Measurements from ENCODE around the gene KLRK1. TPM values are rescaled to one million over a fixed set of nuclear protein-coding genes. Genes with fewer than 3 reads are reported as not detected.
"Not testable (repeated sequence)": the region's sequence is repeated elsewhere in the genome, so short reads cannot be mapped to it uniquely, and the experiment has no call there.

KLRK1 gene
- total and polyA plus RNA-seq, 2 donors (not counting 1 experiment from before 2014, with no cell fraction given) = 0.84 to 2.1 TPM

DNA sequence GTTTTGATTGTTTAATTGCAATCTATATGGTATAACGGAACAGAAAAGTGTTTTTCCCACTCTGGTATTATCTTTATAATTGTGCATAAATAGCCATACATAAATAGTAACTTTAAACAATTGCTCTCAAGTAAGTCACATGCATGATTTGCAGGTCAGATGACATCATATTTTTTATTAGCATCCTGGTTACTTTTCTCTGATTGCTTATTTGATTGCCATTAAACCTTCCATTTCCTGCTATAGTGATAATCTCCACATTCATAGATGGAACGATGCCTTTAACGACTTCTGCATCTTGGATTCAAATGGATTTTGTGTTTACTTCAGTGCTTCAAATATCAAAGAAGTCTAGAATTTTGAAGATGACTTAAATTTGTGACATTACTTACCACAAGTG lies 3.5 kb upstream of the KLRK1 start:
- no peaks in the 10 kb centered on the region for H3K9me3 Mint-ChIP-seq (ENCODE audit: insufficient read depth)
- Histone ChIP-seq H3K4me3 (ENCODE audit: control extremely low read depth in 1 of 5, extremely low read depth in 1 of 5, insufficient read depth in 1 of 5, low read depth in 2 of 5, low read length in 4 of 5) (no peak overlapping the region), H3K79me2 (ENCODE audit: control insufficient read depth, insufficient read depth, low read length) (peaks cover 5% of the 10 kb centered on the region), H3K4me2 (replicated peaks; ENCODE audit: low read depth, low read length, poor library complexity, severe bottlenecking) (peak overlapping the region; percentile 17), H3K9me3 (ENCODE audit: control extremely low read depth in 1 of 3, control insufficient read depth in 2 of 3, insufficient read depth in 1 of 3, low read length in 2 of 3) (no peaks in the 10 kb centered on the region), H4K20me1 (ENCODE audit: control insufficient read depth, insufficient read depth, low read length, poor library complexity, severe bottlenecking) (no peaks in the 10 kb centered on the region), H3K36me3 (replicated peaks in 1 of 2; ENCODE audit: control extremely low read depth in 1 of 2, control insufficient read depth in 1 of 2, extremely low read depth in 1 of 2, insufficient read depth in 2 of 2, low read length in 1 of 2) (no peaks in the 10 kb centered on the region), H3K27ac (ENCODE audit: low read length in 2 of 2) (peak overlapping the region in 1 of 2 donors; percentile 9), H2AFZ (ENCODE audit: insufficient read depth, low read depth, low read length, poor library complexity, severe bottlenecking) (no peak overlapping the region), H3K9ac (ENCODE audit: low read length) (no peak overlapping the region), H3K27me3 (replicated peaks in 1 of 4; ENCODE audit: control extremely low read depth in 1 of 4, control insufficient read depth in 3 of 4, insufficient read depth in 4 of 4, low read length in 3 of 4) (no peaks in the 10 kb centered on the region), H3K4me1 (ENCODE audit: control insufficient read depth in 2 of 2, insufficient read depth in 2 of 2, low read length in 2 of 2) (peaks cover 48 to 69% of the 10 kb centered on the region in 2 donors)
- H3K4me1 Mint-ChIP-seq = peaks cover 36% of the 10 kb centered on the region
- DNase-seq = no peak
- H3K27me3 Mint-ChIP-seq = peaks cover 21% of the 10 kb centered on the region
- ATAC-seq (ENCODE audit: low read depth) = no peak
- intact Hi-C loops (cut with micrococcal nuclease) = no loop called here
- CTCF ChIA-PET = no interaction called here
- no peak for TF ChIP-seq CTCF (IDR thresholded peaks at IDR 0.05)
- no peak for TF ChIP-seq EZH2 (IDR thresholded peaks at IDR 0.05; ENCODE audit: borderline replicate concordance, insufficient read depth, low read depth, low read length, poor library complexity, severe bottlenecking)
- H3K4me3 Mint-ChIP-seq = no peak overlapping the region
- WGBS (ENCODE audit: insufficient coverage) = no CpG with 5 or more reads among the region's 3 CpGs
- peak overlapping the region; percentile 4 for H3K27ac Mint-ChIP-seq
- POLR2A ChIA-PET = no interaction called here

DNA sequence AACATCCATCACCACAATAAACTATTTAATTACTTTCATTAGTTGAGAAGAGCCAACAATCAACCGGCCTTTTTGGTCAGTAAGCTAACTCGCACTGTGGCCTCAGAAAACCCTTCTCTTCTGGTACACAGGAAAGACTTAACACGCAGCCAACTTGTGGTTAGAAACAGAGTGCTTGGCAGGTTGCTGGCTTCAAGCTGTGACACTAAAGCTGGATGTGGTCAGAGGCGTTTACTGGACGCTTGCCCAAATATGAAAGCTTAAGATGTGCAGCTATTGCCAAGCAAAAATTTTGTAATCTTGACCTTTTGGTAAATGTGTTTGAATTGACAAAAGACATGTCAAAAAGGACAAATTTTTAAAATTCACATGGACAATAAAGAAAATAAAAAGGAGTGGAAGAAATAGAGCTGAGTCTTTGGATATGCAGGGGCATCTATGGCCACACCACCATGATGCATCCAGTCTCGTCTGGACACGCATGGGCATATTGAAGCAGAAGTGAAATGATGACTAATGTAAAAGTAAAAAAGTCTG lies 2.6 kb upstream of the KLRK1 start:
- Histone ChIP-seq H3K9ac (ENCODE audit: low read length) (no peak overlapping the region), H3K27ac (ENCODE audit: low read length in 2 of 2) (peak overlapping the region in 1 of 2 donors; percentile 61), H3K4me1 (ENCODE audit: control insufficient read depth in 2 of 2, insufficient read depth in 2 of 2, low read length in 2 of 2) (peaks cover 40 to 62% of the 10 kb centered on the region in 2 donors), H4K20me1 (ENCODE audit: control insufficient read depth, insufficient read depth, low read length, poor library complexity, severe bottlenecking) (no peaks in the 10 kb centered on the region), H3K27me3 (replicated peaks in 1 of 4; ENCODE audit: control extremely low read depth in 1 of 4, control insufficient read depth in 3 of 4, insufficient read depth in 4 of 4, low read length in 3 of 4) (no peaks in the 10 kb centered on the region), H3K9me3 (ENCODE audit: control extremely low read depth in 1 of 3, control insufficient read depth in 2 of 3, insufficient read depth in 1 of 3, low read length in 2 of 3) (no peaks in the 10 kb centered on the region), H3K79me2 (ENCODE audit: control insufficient read depth, insufficient read depth, low read length) (peaks cover 13% of the 10 kb centered on the region), H3K4me2 (replicated peaks; ENCODE audit: low read depth, low read length, poor library complexity, severe bottlenecking) (peak overlapping the region; percentile 42), H2AFZ (ENCODE audit: insufficient read depth, low read depth, low read length, poor library complexity, severe bottlenecking) (no peak overlapping the region), H3K4me3 (ENCODE audit: control extremely low read depth in 1 of 5, extremely low read depth in 1 of 5, insufficient read depth in 1 of 5, low read depth in 2 of 5, low read length in 4 of 5) (peak overlapping the region in 1 of 5 experiments; percentile 2), H3K36me3 (replicated peaks in 1 of 2; ENCODE audit: control extremely low read depth in 1 of 2, control insufficient read depth in 1 of 2, extremely low read depth in 1 of 2, insufficient read depth in 2 of 2, low read length in 1 of 2) (no peaks in the 10 kb centered on the region)
- no peaks in the 10 kb centered on the region for H3K9me3 Mint-ChIP-seq (ENCODE audit: insufficient read depth)
- peak; percentile 34 for DNase-seq
- H3K27me3 Mint-ChIP-seq = peaks cover 18% of the 10 kb centered on the region
- CTCF ChIA-PET = no interaction called here
- H3K4me3 Mint-ChIP-seq = no peak overlapping the region
- ATAC-seq (ENCODE audit: low read depth) = no peak
- intact Hi-C loops (cut with micrococcal nuclease) = no loop called here
- POLR2A ChIA-PET = no interaction called here
- no peak overlapping the region for H3K27ac Mint-ChIP-seq
- TF ChIP-seq EZH2 (IDR thresholded peaks at IDR 0.05; ENCODE audit: borderline replicate concordance, insufficient read depth, low read depth, low read length, poor library complexity, severe bottlenecking) (no peak), CTCF (IDR thresholded peaks at IDR 0.05) (no peak)
- H3K4me1 Mint-ChIP-seq = peaks cover 33% of the 10 kb centered on the region
- WGBS (ENCODE audit: insufficient coverage) = 0% methylated on average over 2 of the region's 7 CpGs

DNA sequence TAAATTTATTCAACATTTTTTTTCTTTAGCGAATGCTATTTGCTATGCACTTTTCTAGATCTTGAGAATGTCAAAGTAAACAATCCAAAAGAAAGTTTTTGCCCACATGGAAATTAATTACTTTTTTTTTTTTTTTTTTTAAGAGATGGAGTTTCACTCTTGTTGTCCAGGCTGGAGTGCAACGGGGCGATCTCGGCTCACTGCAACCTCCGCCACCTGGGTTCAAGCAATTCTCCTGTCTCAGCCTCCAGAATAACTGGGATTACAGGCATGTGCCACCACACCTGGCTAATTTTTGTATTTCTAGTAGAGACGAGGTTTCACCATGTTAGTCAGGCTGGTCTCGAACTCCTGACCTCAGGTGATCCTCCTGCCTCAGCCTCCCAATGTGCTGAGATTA lies 1.1 kb upstream of the KLRK1 start:
- H3K9me3 Mint-ChIP-seq (ENCODE audit: insufficient read depth) = not testable (repeated sequence)

More for the DNA sequence above, 1.1 kb upstream of the KLRK1 start:
- H3K36me3 ChIP-seq (replicated peaks in 1 of 2; ENCODE audit: control extremely low read depth in 1 of 2, control insufficient read depth in 1 of 2, extremely low read depth in 1 of 2, insufficient read depth in 2 of 2, low read length in 1 of 2); intact Hi-C loops (cut with micrococcal nuclease); H3K4me3 Mint-ChIP-seq; H3K27me3 ChIP-seq (replicated peaks in 1 of 4; ENCODE audit: control extremely low read depth in 1 of 4, control insufficient read depth in 3 of 4, insufficient read depth in 4 of 4, low read length in 3 of 4); H4K20me1 ChIP-seq (ENCODE audit: control insufficient read depth, insufficient read depth, low read length, poor library complexity, severe bottlenecking); H3K27ac Mint-ChIP-seq; H3K4me2 ChIP-seq (replicated peaks; ENCODE audit: low read depth, low read length, poor library complexity, severe bottlenecking); H3K27ac ChIP-seq (ENCODE audit: low read length in 2 of 2); H3K4me3 ChIP-seq (ENCODE audit: control extremely low read depth in 1 of 5, extremely low read depth in 1 of 5, insufficient read depth in 1 of 5, low read depth in 2 of 5, low read length in 4 of 5); H3K9ac ChIP-seq (ENCODE audit: low read length); H2AFZ ChIP-seq (ENCODE audit: insufficient read depth, low read depth, low read length, poor library complexity, severe bottlenecking); DNase-seq; ATAC-seq (ENCODE audit: low read depth); POLR2A ChIA-PET; H3K9me3 ChIP-seq (ENCODE audit: control extremely low read depth in 1 of 3, control insufficient read depth in 2 of 3, insufficient read depth in 1 of 3, low read length in 2 of 3): not testable (repeated sequence)
- peaks cover 15% of the 10 kb centered on the region for H3K27me3 Mint-ChIP-seq
- H3K4me1 Mint-ChIP-seq = peaks cover 31% of the 10 kb centered on the region
- H3K4me1 ChIP-seq (ENCODE audit: control insufficient read depth in 2 of 2, insufficient read depth in 2 of 2, low read length in 2 of 2) = peaks cover 32 to 48% of the 10 kb centered on the region in 2 donors
- 100% methylated on average over 4 of the region's 7 CpGs for WGBS (ENCODE audit: insufficient coverage)
- CTCF ChIA-PET = interaction anchor here (0.7 kb wide), 2 partner anchors 17 to 60 kb away, joined by 5 to 6 read pairs; no protein-coding TSS in a partner anchor
- H3K79me2 ChIP-seq (ENCODE audit: control insufficient read depth, insufficient read depth, low read length) = peaks cover 26% of the 10 kb centered on the region
